Adrenal gland (tissue), 5 donors: ENCODE data around the gene UBA5.

Experiments
- POLR2A ChIP-seq, 2 donors: fragments of 450-650 bp; IDR thresholded peaks; one replicate each; pipeline ENCODE4 v1.6.1; 2017; ENCODE audit warnings: antibody characterized with exemption in 2 of 2, mild to moderate bottlenecking in 2 of 2, moderate library complexity in 1 of 2
- TF ChIP-seq, protein P1 (sequence below), 6 experiments: fragments of 450-650 bp in 4 of 6; fragments of 200-600 bp in 2 of 6; sonication (generic) in 1 of 6; IDR thresholded peaks; 1 replicate in 5 of 6; 2 replicates in 1 of 6; pipeline versions ENCODE4 v1.5.1 to v1.8.0; 2016 to 2021; ENCODE audit warnings: antibody characterized with exemption in 6 of 6, mild to moderate bottlenecking in 2 of 6, moderate library complexity in 1 of 6
- donor health status: DM: no; HTN: no; CAD: no.

DNA sequence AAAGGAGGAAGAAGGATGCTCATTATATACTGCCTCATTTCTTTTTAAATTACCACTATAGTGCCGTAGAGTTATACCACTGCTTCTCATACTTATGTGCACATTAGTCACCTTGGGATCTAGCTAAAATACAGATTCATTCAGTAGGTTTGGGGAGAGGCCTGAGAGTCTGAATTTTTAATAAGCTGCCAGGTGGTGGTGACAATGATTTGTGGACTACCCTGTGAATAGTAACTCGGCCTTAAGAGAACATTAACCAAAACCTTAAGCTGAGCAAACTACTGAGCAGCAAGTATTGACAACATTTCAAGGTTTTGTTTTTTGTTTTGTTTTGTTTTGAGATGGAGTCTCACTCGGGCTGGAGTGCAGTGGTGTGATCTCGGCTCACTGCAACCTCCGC lies 19.8 kb downstream of the UBA5 start:
- TF ChIP-seq, protein P1, sequence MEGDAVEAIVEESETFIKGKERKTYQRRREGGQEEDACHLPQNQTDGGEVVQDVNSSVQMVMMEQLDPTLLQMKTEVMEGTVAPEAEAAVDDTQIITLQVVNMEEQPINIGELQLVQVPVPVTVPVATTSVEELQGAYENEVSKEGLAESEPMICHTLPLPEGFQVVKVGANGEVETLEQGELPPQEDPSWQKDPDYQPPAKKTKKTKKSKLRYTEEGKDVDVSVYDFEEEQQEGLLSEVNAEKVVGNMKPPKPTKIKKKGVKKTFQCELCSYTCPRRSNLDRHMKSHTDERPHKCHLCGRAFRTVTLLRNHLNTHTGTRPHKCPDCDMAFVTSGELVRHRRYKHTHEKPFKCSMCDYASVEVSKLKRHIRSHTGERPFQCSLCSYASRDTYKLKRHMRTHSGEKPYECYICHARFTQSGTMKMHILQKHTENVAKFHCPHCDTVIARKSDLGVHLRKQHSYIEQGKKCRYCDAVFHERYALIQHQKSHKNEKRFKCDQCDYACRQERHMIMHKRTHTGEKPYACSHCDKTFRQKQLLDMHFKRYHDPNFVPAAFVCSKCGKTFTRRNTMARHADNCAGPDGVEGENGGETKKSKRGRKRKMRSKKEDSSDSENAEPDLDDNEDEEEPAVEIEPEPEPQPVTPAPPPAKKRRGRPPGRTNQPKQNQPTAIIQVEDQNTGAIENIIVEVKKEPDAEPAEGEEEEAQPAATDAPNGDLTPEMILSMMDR (IDR thresholded peaks at IDR 0.05): no peak
- no peak for TF ChIP-seq POLR2A (IDR thresholded peaks at IDR 0.05)
